ENCODE measurements around the gene COG5. TPM values are rescaled to one million over a fixed set of nuclear protein-coding genes. Genes with fewer than 3 reads are reported as not detected.

COG5 gene
- total and polyA plus RNA-seq, 2 experiments from 2014 or later = 15.4 to 36.5 TPM

DNA sequence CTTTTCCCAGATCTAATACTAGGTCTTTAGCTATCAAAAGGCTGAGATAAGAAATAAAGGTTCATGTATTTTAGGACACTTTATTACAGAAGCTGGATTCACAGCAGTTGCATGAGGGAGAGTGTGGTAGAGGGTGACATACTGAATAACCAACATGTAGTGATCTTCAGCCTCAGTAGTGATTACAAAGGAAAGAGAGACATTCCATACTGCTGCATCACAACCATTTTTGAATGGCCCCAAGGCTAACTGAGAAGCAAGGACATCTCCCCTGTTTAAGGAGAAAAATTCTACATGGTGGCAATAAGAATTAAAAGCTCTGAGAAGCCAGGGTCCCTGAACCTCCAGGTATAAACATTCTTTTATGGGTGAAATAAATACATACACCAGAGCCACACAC lies 35.3 kb downstream of the COG5 start (continued):
- TF ChIP-seq, protein P1, sequence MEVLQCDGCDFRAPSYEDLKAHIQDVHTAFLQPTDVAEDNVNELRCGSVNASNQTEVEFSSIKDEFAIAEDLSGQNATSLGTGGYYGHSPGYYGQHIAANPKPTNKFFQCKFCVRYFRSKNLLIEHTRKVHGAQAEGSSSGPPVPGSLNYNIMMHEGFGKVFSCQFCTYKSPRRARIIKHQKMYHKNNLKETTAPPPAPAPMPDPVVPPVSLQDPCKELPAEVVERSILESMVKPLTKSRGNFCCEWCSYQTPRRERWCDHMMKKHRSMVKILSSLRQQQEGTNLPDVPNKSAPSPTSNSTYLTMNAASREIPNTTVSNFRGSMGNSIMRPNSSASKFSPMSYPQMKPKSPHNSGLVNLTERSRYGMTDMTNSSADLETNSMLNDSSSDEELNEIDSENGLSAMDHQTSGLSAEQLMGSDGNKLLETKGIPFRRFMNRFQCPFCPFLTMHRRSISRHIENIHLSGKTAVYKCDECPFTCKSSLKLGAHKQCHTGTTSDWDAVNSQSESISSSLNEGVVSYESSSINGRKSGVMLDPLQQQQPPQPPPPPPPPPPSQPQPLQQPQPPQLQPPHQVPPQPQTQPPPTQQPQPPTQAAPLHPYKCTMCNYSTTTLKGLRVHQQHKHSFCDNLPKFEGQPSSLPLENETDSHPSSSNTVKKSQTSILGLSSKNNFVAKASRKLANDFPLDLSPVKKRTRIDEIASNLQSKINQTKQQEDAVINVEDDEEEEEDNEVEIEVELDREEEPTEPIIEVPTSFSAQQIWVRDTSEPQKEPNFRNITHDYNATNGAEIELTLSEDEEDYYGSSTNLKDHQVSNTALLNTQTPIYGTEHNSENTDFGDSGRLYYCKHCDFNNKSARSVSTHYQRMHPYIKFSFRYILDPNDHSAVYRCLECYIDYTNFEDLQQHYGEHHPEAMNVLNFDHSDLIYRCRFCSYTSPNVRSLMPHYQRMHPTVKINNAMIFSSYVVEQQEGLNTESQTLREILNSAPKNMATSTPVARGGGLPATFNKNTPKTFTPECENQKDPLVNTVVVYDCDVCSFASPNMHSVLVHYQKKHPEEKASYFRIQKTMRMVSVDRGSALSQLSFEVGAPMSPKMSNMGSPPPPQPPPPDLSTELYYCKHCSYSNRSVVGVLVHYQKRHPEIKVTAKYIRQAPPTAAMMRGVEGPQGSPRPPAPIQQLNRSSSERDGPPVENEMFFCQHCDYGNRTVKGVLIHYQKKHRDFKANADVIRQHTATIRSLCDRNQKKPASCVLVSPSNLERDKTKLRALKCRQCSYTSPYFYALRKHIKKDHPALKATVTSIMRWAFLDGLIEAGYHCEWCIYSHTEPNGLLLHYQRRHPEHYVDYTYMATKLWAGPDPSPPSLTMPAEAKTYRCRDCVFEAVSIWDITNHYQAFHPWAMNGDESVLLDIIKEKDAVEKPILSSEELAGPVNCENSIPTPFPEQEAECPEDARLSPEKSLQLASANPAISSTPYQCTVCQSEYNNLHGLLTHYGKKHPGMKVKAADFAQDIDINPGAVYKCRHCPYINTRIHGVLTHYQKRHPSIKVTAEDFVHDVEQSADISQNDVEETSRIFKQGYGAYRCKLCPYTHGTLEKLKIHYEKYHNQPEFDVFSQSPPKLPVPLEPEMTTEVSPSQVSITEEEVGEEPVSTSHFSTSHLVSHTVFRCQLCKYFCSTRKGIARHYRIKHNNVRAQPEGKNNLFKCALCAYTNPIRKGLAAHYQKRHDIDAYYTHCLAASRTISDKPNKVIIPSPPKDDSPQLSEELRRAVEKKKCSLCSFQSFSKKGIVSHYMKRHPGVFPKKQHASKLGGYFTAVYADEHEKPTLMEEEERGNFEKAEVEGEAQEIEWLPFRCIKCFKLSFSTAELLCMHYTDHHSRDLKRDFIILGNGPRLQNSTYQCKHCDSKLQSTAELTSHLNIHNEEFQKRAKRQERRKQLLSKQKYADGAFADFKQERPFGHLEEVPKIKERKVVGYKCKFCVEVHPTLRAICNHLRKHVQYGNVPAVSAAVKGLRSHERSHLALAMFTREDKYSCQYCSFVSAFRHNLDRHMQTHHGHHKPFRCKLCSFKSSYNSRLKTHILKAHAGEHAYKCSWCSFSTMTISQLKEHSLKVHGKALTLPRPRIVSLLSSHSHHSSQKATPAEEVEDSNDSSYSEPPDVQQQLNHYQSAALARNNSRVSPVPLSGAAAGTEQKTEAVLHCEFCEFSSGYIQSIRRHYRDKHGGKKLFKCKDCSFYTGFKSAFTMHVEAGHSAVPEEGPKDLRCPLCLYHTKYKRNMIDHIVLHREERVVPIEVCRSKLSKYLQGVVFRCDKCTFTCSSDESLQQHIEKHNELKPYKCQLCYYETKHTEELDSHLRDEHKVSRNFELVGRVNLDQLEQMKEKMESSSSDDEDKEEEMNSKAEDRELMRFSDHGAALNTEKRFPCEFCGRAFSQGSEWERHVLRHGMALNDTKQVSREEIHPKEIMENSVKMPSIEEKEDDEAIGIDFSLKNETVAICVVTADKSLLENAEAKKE (CRISPR knock-in tag; IDR thresholded peaks at IDR 0.05) = no peak
- no peak for TF ChIP-seq ZNF114 (CRISPR knock-in tag; IDR thresholded peaks at IDR 0.05)
- TF ChIP-seq, protein P2, sequence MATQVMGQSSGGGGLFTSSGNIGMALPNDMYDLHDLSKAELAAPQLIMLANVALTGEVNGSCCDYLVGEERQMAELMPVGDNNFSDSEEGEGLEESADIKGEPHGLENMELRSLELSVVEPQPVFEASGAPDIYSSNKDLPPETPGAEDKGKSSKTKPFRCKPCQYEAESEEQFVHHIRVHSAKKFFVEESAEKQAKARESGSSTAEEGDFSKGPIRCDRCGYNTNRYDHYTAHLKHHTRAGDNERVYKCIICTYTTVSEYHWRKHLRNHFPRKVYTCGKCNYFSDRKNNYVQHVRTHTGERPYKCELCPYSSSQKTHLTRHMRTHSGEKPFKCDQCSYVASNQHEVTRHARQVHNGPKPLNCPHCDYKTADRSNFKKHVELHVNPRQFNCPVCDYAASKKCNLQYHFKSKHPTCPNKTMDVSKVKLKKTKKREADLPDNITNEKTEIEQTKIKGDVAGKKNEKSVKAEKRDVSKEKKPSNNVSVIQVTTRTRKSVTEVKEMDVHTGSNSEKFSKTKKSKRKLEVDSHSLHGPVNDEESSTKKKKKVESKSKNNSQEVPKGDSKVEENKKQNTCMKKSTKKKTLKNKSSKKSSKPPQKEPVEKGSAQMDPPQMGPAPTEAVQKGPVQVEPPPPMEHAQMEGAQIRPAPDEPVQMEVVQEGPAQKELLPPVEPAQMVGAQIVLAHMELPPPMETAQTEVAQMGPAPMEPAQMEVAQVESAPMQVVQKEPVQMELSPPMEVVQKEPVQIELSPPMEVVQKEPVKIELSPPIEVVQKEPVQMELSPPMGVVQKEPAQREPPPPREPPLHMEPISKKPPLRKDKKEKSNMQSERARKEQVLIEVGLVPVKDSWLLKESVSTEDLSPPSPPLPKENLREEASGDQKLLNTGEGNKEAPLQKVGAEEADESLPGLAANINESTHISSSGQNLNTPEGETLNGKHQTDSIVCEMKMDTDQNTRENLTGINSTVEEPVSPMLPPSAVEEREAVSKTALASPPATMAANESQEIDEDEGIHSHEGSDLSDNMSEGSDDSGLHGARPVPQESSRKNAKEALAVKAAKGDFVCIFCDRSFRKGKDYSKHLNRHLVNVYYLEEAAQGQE (IDR thresholded peaks at IDR 0.05; ENCODE audit: unreplicated experiment) = no peak
- no peak for TF ChIP-seq EZH2 (IDR thresholded peaks at IDR 0.05; ENCODE audit: low read depth, unreplicated experiment)
- TF ChIP-seq EZH2phosphoT487 (IDR thresholded peaks at IDR 0.05; ENCODE audit: unreplicated experiment) = no peak
- no peak for TF ChIP-seq STAT1 (IDR thresholded peaks at IDR 0.05; ENCODE audit: unreplicated experiment)
- no peak for TF ChIP-seq ZNF331 (CRISPR knock-in tag; IDR thresholded peaks at IDR 0.05; ENCODE audit: low read depth)
